Activated gamma-delta T cell treated with Interleukin-2 at 50 U/mL for 16 hours (primary cell): Measurements from ENCODE around the gene DOCK6.
"Not testable (repeated sequence)": the region's sequence is repeated elsewhere in the genome, so short reads cannot be mapped to it uniquely, and the experiment has no call there.

Experiments used
- DNase-seq: peaks from one replicate; pipeline ENCODE4 v3.0.0-alpha.2; 2020

Gene DOCK6

GRCh38 chr19:11168568-11168967, 93.8 kb downstream of the DOCK6 start:
- no peak for DNase-seq

GRCh38 chr19:11166281-11167142, 95.8 kb downstream of the DOCK6 start:
- DNase-seq: no peak

- no peak for DNase-seq
These were observed 96.8 kb downstream of the DOCK6 start for GRCh38 chr19:11165486-11166030.

- no peak for DNase-seq
These were observed 97.4 kb downstream of the DOCK6 start for GRCh38 chr19:11164879-11165406.

GRCh38 chr19:11164296-11164695, 98.0 kb downstream of the DOCK6 start:
- DNase-seq: no peak

- not testable (repeated sequence) for DNase-seq
These were observed 101.9 kb downstream of the DOCK6 start for GRCh38 chr19:11160440-11160768.

GRCh38 chr19:11159598-11160439, 102.5 kb downstream of the DOCK6 start:
- DNase-seq: no peak

GRCh38 chr19:11155373-11156120, 106.8 kb downstream of the DOCK6 start, which contains the start of gene SPC24:
Gene SPC24, minus strand, starts transcription at chr19:11155782. Its CDS starts 6 bp downstream, at chr19:11155776.
- peak; percentile 89 for DNase-seq

- DNase-seq: no peak
These were observed 107.7 kb downstream of the DOCK6 start for GRCh38 chr19:11154683-11155047.

GRCh38 chr19:11152318-11153062, 109.8 kb downstream of the DOCK6 start:
- no peak for DNase-seq

GRCh38 chr19:11151181-11151580, 111.1 kb downstream of the DOCK6 start:
- no peak for DNase-seq
